GM21619 (cell line): ENCODE measurements around the gene RSF1.

Source experiments
- ATAC-seq: cut with Tn5 transposase; IDR thresholded peaks from one replicate; pipeline ENCODE4 v1.9.1; 2021; ENCODE audit not compliant: unreplicated experiment

RSF1 gene

GRCh38 chr11:77814848-77815247 lies 5.7 kb downstream of the RSF1 start:
- ATAC-seq = no peak

- no peak for ATAC-seq
Measured at GRCh38 chr11:77813256-77813655, 7.3 kb downstream of the RSF1 start.

- no peak for ATAC-seq
Measured at GRCh38 chr11:77806993-77807392, 13.5 kb downstream of the RSF1 start.

GRCh38 chr11:77806415-77806814 lies 14.1 kb downstream of the RSF1 start:
- ATAC-seq = no peak

- ATAC-seq = no peak
Measured at GRCh38 chr11:77801477-77801876, 19.0 kb downstream of the RSF1 start.

- no peak for ATAC-seq
Measured at GRCh38 chr11:77800449-77800848, 20.1 kb downstream of the RSF1 start.

- ATAC-seq = no peak
Measured at GRCh38 chr11:77799338-77799737, 21.2 kb downstream of the RSF1 start.

GRCh38 chr11:77793972-77794371 lies 26.6 kb downstream of the RSF1 start:
- no peak for ATAC-seq

GRCh38 chr11:77791301-77791700 lies 29.2 kb downstream of the RSF1 start:
- ATAC-seq = no peak

- ATAC-seq = no peak
Measured at GRCh38 chr11:77789731-77790476, 30.6 kb downstream of the RSF1 start.

GRCh38 chr11:77789061-77789730 lies 31.3 kb downstream of the RSF1 start:
- ATAC-seq = no peak

- no peak for ATAC-seq
Measured at GRCh38 chr11:77784572-77784971, 36.0 kb downstream of the RSF1 start.

- ATAC-seq = no peak
Measured at GRCh38 chr11:77783025-77783424, 37.5 kb downstream of the RSF1 start.

- ATAC-seq = no peak
Measured at GRCh38 chr11:77779935-77780334, 40.6 kb downstream of the RSF1 start.

- no peak for ATAC-seq
Measured at GRCh38 chr11:77778549-77778948, 42.0 kb downstream of the RSF1 start.

GRCh38 chr11:77778118-77778517 lies 42.4 kb downstream of the RSF1 start:
- no peak for ATAC-seq

- no peak for ATAC-seq
Measured at GRCh38 chr11:77776455-77776854, 44.1 kb downstream of the RSF1 start.

GRCh38 chr11:77775936-77776335 lies 44.6 kb downstream of the RSF1 start:
- ATAC-seq = no peak

GRCh38 chr11:77771135-77771534 lies 49.4 kb downstream of the RSF1 start:
- no peak for ATAC-seq

- no peak for ATAC-seq
Measured at GRCh38 chr11:77770629-77771028, 49.9 kb downstream of the RSF1 start.

GRCh38 chr11:77762426-77762825 lies 58.1 kb downstream of the RSF1 start:
- ATAC-seq = no peak

- no peak for ATAC-seq
Measured at GRCh38 chr11:77761491-77761890, 59.0 kb downstream of the RSF1 start.

GRCh38 chr11:77758331-77758730 lies 62.2 kb downstream of the RSF1 start:
- no peak for ATAC-seq
